ENCODE data around the gene VOPP1.
"Not testable (repeated sequence)": the region's sequence is repeated elsewhere in the genome, so short reads cannot be mapped to it uniquely, and the experiment has no call there.

VOPP1 gene

GRCh38 chr7:55572378-55573233, at the start of gene VOPP1:
TSS of gene VOPP1 (minus strand) at chr7:55572502. CDS start at chr7:55572324, 178 bp downstream.
- peak; percentile 87 for DNase-seq (ENCODE audit: low spot score)

- DNase-seq (ENCODE audit: low spot score): no peak
These were observed 46.6 kb upstream of the VOPP1 start for GRCh38 chr7:55618913-55619312.

- not testable (repeated sequence) for DNase-seq (ENCODE audit: low spot score)
These were observed 42.2 kb upstream of the VOPP1 start for GRCh38 chr7:55614365-55615064.

- not testable (repeated sequence) for DNase-seq (ENCODE audit: low spot score)
These were observed 37.4 kb upstream of the VOPP1 start for GRCh38 chr7:55609726-55610125.

- DNase-seq (ENCODE audit: low spot score): not testable (repeated sequence)
These were observed 33.4 kb upstream of the VOPP1 start for GRCh38 chr7:55605661-55606060.

- DNase-seq (ENCODE audit: low spot score): not testable (repeated sequence)
These were observed 25.7 kb upstream of the VOPP1 start for GRCh38 chr7:55597944-55598499.

- DNase-seq (ENCODE audit: low spot score): not testable (repeated sequence)
These were observed 25.0 kb upstream of the VOPP1 start for GRCh38 chr7:55597214-55597739.

- no peak for DNase-seq (ENCODE audit: low spot score)
These were observed 23.2 kb upstream of the VOPP1 start for GRCh38 chr7:55595511-55595910.

- DNase-seq (ENCODE audit: low spot score): no peak
These were observed 22.6 kb upstream of the VOPP1 start for GRCh38 chr7:55594870-55595269.

GRCh38 chr7:55594414-55594813, 22.1 kb upstream of the VOPP1 start:
- no peak for DNase-seq (ENCODE audit: low spot score)

GRCh38 chr7:55593515-55594318, 21.4 kb upstream of the VOPP1 start:
- no peak for DNase-seq (ENCODE audit: low spot score)

GRCh38 chr7:55593172-55593514, 20.8 kb upstream of the VOPP1 start:
- no peak for DNase-seq (ENCODE audit: low spot score)

GRCh38 chr7:55592492-55592891, 20.2 kb upstream of the VOPP1 start:
- DNase-seq (ENCODE audit: low spot score): no peak

- no peak for DNase-seq (ENCODE audit: low spot score)
These were observed 19.1 kb upstream of the VOPP1 start for GRCh38 chr7:55591282-55591931.

- no peak for DNase-seq (ENCODE audit: low spot score)
These were observed 18.4 kb upstream of the VOPP1 start for GRCh38 chr7:55590517-55591281.

GRCh38 chr7:55589905-55590304, 17.6 kb upstream of the VOPP1 start:
- DNase-seq (ENCODE audit: low spot score): no peak

- no peak for DNase-seq (ENCODE audit: low spot score)
These were observed 16.8 kb upstream of the VOPP1 start for GRCh38 chr7:55588976-55589604.

- DNase-seq (ENCODE audit: low spot score): no peak
These were observed 16.0 kb upstream of the VOPP1 start for GRCh38 chr7:55588379-55588699.

GRCh38 chr7:55587687-55588378, 15.5 kb upstream of the VOPP1 start:
- DNase-seq (ENCODE audit: low spot score): no peak

GRCh38 chr7:55582656-55583055, 10.4 kb upstream of the VOPP1 start:
- DNase-seq (ENCODE audit: low spot score): not testable (repeated sequence)

Measured in left forelimb (tissue), 1 donor.